A549 (cell line): ENCODE data around the gene IRF6. TPM values are rescaled to one million over a fixed set of nuclear protein-coding genes. Genes with fewer than 3 reads are reported as not detected.

ENCODE experiments used
- ATAC-seq, 2 experiments: fragments of 200-7000 bp in 1 of 2; fragments of >200 bp in 1 of 2; cut with Nextera tagmentation in 1 of 2; cut with Tn5 transposase in 1 of 2; 3 replicates each; pipeline versions ENCODE4 v1.8.0 to v1.9.1; 2018 to 2020; ENCODE audit warnings: mild to moderate bottlenecking in 1 of 2, moderate library complexity in 1 of 2
- CTCF ChIA-PET: fragments of 300-600 bp; sonication (Branson Sonifier 250); formaldehyde crosslinking; extraction: SDS; loops from one replicate; lab custom pipeline; 2021; ENCODE audit warnings: antibody characterized with exemption, inconsistent platforms; lab: Yijun Ruan, JAX
- POLR2A ChIA-PET: fragments of 350-600 bp; formaldehyde crosslinking; extraction: SDS; loops from one replicate; lab custom pipeline; 2021; ENCODE audit warnings: antibody characterized with exemption, inconsistent platforms; lab: Yijun Ruan, JAX
- DNase-seq, 2 experiments: peaks; one replicate each; pipeline versions ENCODE4 v3.0.0 to v3.0.0-alpha.2; 2011 to 2016; ENCODE audit warnings: low read depth in 1 of 2, low spot score in 1 of 2
- FAIRE-seq: peaks from 2 replicates; lab custom pipeline; 2011; peaks lifted over from hg19 to GRCh38; lab: Jason Lieb, UNC
- H3K27ac ChIP-seq, 2 experiments: fragments of >200 bp; sonication (Bioruptor Twin); formaldehyde crosslinking; 3 replicates each; pipeline ENCODE4 v1.5.1; 2016 to 2017
- H3K4me1 ChIP-seq: fragments of >200 bp; sonication (Bioruptor Twin); formaldehyde crosslinking; 3 replicates; pipeline ENCODE4 v1.6.1; 2016
- H3K4me2 ChIP-seq: fragments of >200 bp; sonication (Bioruptor Twin); formaldehyde crosslinking; 3 replicates; pipeline ENCODE4 v1.6.1; 2016
- H3K4me3 ChIP-seq: fragments of >200 bp; sonication (Bioruptor Twin); formaldehyde crosslinking; 3 replicates; pipeline ENCODE4 v1.5.1; 2016
- H3K9me3 ChIP-seq: fragments of >200 bp; sonication (Bioruptor Twin); formaldehyde crosslinking; 3 replicates; pipeline ENCODE4 v1.6.1; 2016
- CBX2 ChIP-seq: fragments of 200-600 bp; sonication (generic); IDR thresholded peaks from 2 replicates; pipeline ENCODE4 v1.6.1; 2016; ENCODE audit warnings: low read depth, mild to moderate bottlenecking, borderline replicate concordance
- CBX8 ChIP-seq: fragments of 200-600 bp; sonication (generic); IDR thresholded peaks from 2 replicates; pipeline ENCODE4 v1.6.1; 2016
- CHD2 ChIP-seq: fragments of 150-350 bp; IDR thresholded peaks from 2 replicates; pipeline ENCODE4 v1.6.1; 2014; ENCODE audit warnings: low read length; ENCODE audit not compliant: partially characterized antibody
- CHD4 ChIP-seq: fragments of 200-600 bp; sonication (generic); IDR thresholded peaks from 2 replicates; pipeline ENCODE4 v1.6.1; 2016; ENCODE audit warnings: antibody characterized with exemption, mild to moderate bottlenecking, borderline replicate concordance
- EP300 ChIP-seq, 2 experiments: fragments of >200 bp; sonication (Bioruptor Twin); formaldehyde crosslinking; IDR thresholded peaks; 2 replicates in 1 of 2; 3 replicates in 1 of 2; pipeline ENCODE4 v1.6.1; 2016 to 2017
- FOSL2 ChIP-seq, 2 experiments: fragments of 450-650 bp in 1 of 2; fragments of >200 bp in 1 of 2; sonication (Bioruptor Twin) in 1 of 2; formaldehyde crosslinking; IDR thresholded peaks; 2 replicates each; pipeline versions ENCODE4 v1.5.0 to v1.6.1; 2016 to 2020; ENCODE audit warnings: mild to moderate bottlenecking in 1 of 2, moderate library complexity in 1 of 2
- GATA3 ChIP-seq: IDR thresholded peaks from 2 replicates; pipeline ENCODE4 v1.6.1; 2012; ENCODE audit warnings: borderline replicate concordance
- HES2 ChIP-seq: fragments of >200 bp; sonication (Bioruptor Twin); formaldehyde crosslinking; IDR thresholded peaks from 2 replicates; pipeline ENCODE4 v1.6.1; 2016
- HEYL ChIP-seq: fragments of 250-450 bp; sonication (Bioruptor Pico); IDR thresholded peaks from 2 replicates; pipeline ENCODE4 v1.8.0; 2021; ENCODE audit warnings: mild to moderate bottlenecking, moderate library complexity
- JUNB ChIP-seq: fragments of >200 bp; sonication (Bioruptor Twin); formaldehyde crosslinking; IDR thresholded peaks from 2 replicates; pipeline ENCODE4 v1.6.1; 2016
- MAX ChIP-seq: IDR thresholded peaks from 2 replicates; pipeline ENCODE4 v1.6.1; 2012
- MAZ ChIP-seq: fragments of 150-350 bp; IDR thresholded peaks from 2 replicates; pipeline ENCODE4 v1.6.1; 2014; ENCODE audit warnings: antibody characterized with exemption, low read depth, low read length, borderline replicate concordance
- PBX3 ChIP-seq: IDR thresholded peaks from 2 replicates; pipeline ENCODE4 v1.6.1; 2012
- PHF8 ChIP-seq: fragments of 200-600 bp; sonication (generic); IDR thresholded peaks from 2 replicates; pipeline ENCODE4 v1.6.1; 2016; ENCODE audit warnings: low read depth, mild to moderate bottlenecking, antibody characterized with exemption, moderate library complexity, borderline replicate concordance
- POLR2A ChIP-seq: IDR thresholded peaks from 2 replicates; pipeline ENCODE4 v1.6.1; 2012; ENCODE audit warnings: mild to moderate bottlenecking, low read length
- RAD21 ChIP-seq, 2 experiments: fragments of >200 bp in 1 of 2; sonication (Bioruptor Twin) in 1 of 2; formaldehyde crosslinking in 1 of 2; IDR thresholded peaks in 1 of 2; conservative IDR thresholded peaks in 1 of 2; 2 replicates in 1 of 2; 3 replicates in 1 of 2; pipeline ENCODE4 v1.6.1; 2012 to 2018; ENCODE audit warnings: inconsistent platforms in 1 of 2
- RARB ChIP-seq: fragments of 250-450 bp; sonication (Bioruptor Pico); IDR thresholded peaks from 2 replicates; pipeline ENCODE4 v1.8.0; 2021; ENCODE audit warnings: mild to moderate bottlenecking, moderate library complexity
- RCOR1 ChIP-seq: fragments of 150-350 bp; IDR thresholded peaks from 2 replicates; pipeline ENCODE4 v1.6.1; 2014; ENCODE audit warnings: antibody characterized with exemption, low read length, low read depth
- RFX5 ChIP-seq: fragments of 450-650 bp; IDR thresholded peaks from 2 replicates; pipeline ENCODE4 v1.7.1; 2014; ENCODE audit warnings: antibody characterized with exemption, mild to moderate bottlenecking, moderate library complexity
- RNF2 ChIP-seq: fragments of 200-600 bp; sonication (generic); IDR thresholded peaks from 2 replicates; pipeline ENCODE4 v1.6.1; 2016; ENCODE audit warnings: low read depth, mild to moderate bottlenecking, antibody characterized with exemption, moderate library complexity, borderline replicate concordance
- TFCP2L1 ChIP-seq: fragments of 250-450 bp; sonication (Bioruptor Pico); IDR thresholded peaks from 2 replicates; pipeline ENCODE4 v1.5.0; 2021; ENCODE audit warnings: mild to moderate bottlenecking
- USF2 ChIP-seq: fragments of 450-650 bp; IDR thresholded peaks from 2 replicates; pipeline ENCODE4 v1.6.1; 2014; ENCODE audit warnings: antibody characterized with exemption
- ZC3H11A ChIP-seq: fragments of 450-650 bp; IDR thresholded peaks from 2 replicates; pipeline ENCODE4 v1.6.1; 2014; ENCODE audit warnings: antibody characterized with exemption, mild to moderate bottlenecking
- ZFP36 ChIP-seq: fragments of 450-650 bp; IDR thresholded peaks from 2 replicates; pipeline ENCODE4 v1.6.1; 2014; ENCODE audit warnings: borderline replicate concordance; ENCODE audit not compliant: partially characterized antibody
- ZNF302 ChIP-seq: fragments of 250-450 bp; sonication (Bioruptor Pico); IDR thresholded peaks from 2 replicates; pipeline ENCODE4 v1.9.0; 2021; ENCODE audit warnings: inconsistent platforms, mild to moderate bottlenecking, moderate library complexity
- ZSCAN20 ChIP-seq: fragments of 250-450 bp; sonication (Bioruptor Pico); IDR thresholded peaks from 2 replicates; pipeline ENCODE4 v1.8.0; 2022; ENCODE audit warnings: mild to moderate bottlenecking, moderate library complexity
- WGBS: methylation state at CpG from one replicate; pipeline ENCODE4 v1.1.6; 2017; ENCODE audit errors: missing lambda C conversion rate; 5-methylcytosine and 5-hydroxymethylcytosine counted together
- polyA plus RNA-seq, 4 experiments: library from polyadenylated mRNA; depleted of rRNA in 3 of 4; stranded (reverse); fragments of >200 nt; fragmentation: RNase III in 1 of 4; extraction: RNeasy Plus Mini Kit Qiagen cat#74134 plus additional on column Dnase treatment in 1 of 4; gene quantifications; 2 replicates in 3 of 4; 3 replicates in 1 of 4; pipeline ENCODE4 v1.2.3, GENCODE V29; 2011 to 2017

Gene IRF6
- polyA plus RNA-seq, 2 of the 4 experiments (the other 2 are of a cell fraction), result 0.08 to 0.22 TPM

- Histone ChIP-seq H3K4me1 (no peaks in the 10 kb centered on the region), H3K9me3 (no peaks in the 10 kb centered on the region), H3K27ac (no peak overlapping the region), H3K4me3 (no peak overlapping the region), H3K4me2 (no peak overlapping the region)
- DNase-seq (no peak), FAIRE-seq (no peak), ATAC-seq (no peak)
- POLR2A ChIA-PET, result no interaction called here
- 33% methylated on average over 1 of the region's 1 CpG for WGBS
- TF ChIP-seq CBX2, result no peak
- TF ChIP-seq RNF2, result no peak
- no peak for TF ChIP-seq HES2
- TF ChIP-seq TFCP2L1 (CRISPR knock-in tag), result no peak
- no peak for TF ChIP-seq RFX5
- no peak for TF ChIP-seq EP300 (IDR thresholded peaks at IDR 0.05)
- TF ChIP-seq CHD4, result no peak
- CTCF ChIA-PET, result interaction anchor here (1.2 kb wide), 1 partner anchor 21 kb away, joined by 3 read pairs; no protein-coding TSS in a partner anchor
Observed at GRCh38 chr1:209819058-209819457, 13.1 kb upstream of the IRF6 start.

- H3K4me1 ChIP-seq, result no peaks in the 10 kb centered on the region
- no peak for FAIRE-seq
- no peak for ATAC-seq
- H3K9me3 ChIP-seq, result no peaks in the 10 kb centered on the region
- ChIA-PET CTCF (interaction anchor here (2.1 to 2.4 kb wide), 2 partner anchors 8 to 10 kb away, joined by 5 to 9 read pairs; partner anchors contain the start of gene UTP25), POLR2A (no interaction called here)
- DNase-seq, result no peak
- no peak overlapping the region for H3K4me2 ChIP-seq
- no peak overlapping the region for H3K4me3 ChIP-seq
- no peak overlapping the region for H3K27ac ChIP-seq
- no peak for TF ChIP-seq ZFP36
- TF ChIP-seq EP300 (IDR thresholded peaks at IDR 0.05), result no peak
- no peak for TF ChIP-seq PBX3
- TF ChIP-seq ZSCAN20 (CRISPR knock-in tag), result no peak
- TF ChIP-seq MAZ, result no peak
- no peak for TF ChIP-seq CHD2
- no peak for TF ChIP-seq RARB (CRISPR knock-in tag)
- WGBS, result 91% methylated on average over 1 of the region's 1 CpG
Observed at GRCh38 chr1:209817691-209818090, 11.7 kb upstream of the IRF6 start.

- WGBS, result 39% methylated on average over 3 of the region's 3 CpGs
- CTCF ChIA-PET, result interaction anchor here (0.8 to 2.4 kb wide), 3 partner anchors 9 to 69 kb away, joined by 3 to 9 read pairs (median 5); partner anchors contain the start of gene UTP25
- TF ChIP-seq USF2, result no peak
- no peak for TF ChIP-seq PHF8
- no peak for TF ChIP-seq HEYL (CRISPR knock-in tag)
- TF ChIP-seq ZC3H11A, result no peak
- TF ChIP-seq RAD21 (conservative IDR thresholded peaks at IDR 0.05 in 1 of 2, IDR thresholded peaks at IDR 0.05 in 1 of 2), result no peak
- TF ChIP-seq GATA3, result no peak
- TF ChIP-seq JUNB, result no peak
- TF ChIP-seq ZSCAN20 (CRISPR knock-in tag), result no peak
- no peak for TF ChIP-seq CHD2
- TF ChIP-seq TFCP2L1 (CRISPR knock-in tag), result no peak
- TF ChIP-seq RARB (CRISPR knock-in tag), result no peak
- no peak for TF ChIP-seq CBX8
- no peak for TF ChIP-seq HES2
- no peak for TF ChIP-seq FOSL2 (IDR thresholded peaks at IDR 0.05)
- no peak for TF ChIP-seq FOSL2 (CRISPR knock-in tag; IDR thresholded peaks at IDR 0.05)
- no peak for TF ChIP-seq RCOR1
- TF ChIP-seq ZNF302 (CRISPR knock-in tag), result no peak
- TF ChIP-seq POLR2A, result no peak
- no peak for TF ChIP-seq MAX
- Histone ChIP-seq H3K4me2 (no peak overlapping the region), H3K4me1 (no peaks in the 10 kb centered on the region), H3K27ac (no peak overlapping the region), H3K9me3 (no peaks in the 10 kb centered on the region), H3K4me3 (no peak overlapping the region)
- ATAC-seq (no peak), FAIRE-seq (no peak), DNase-seq (no peak)
- POLR2A ChIA-PET, result no interaction called here
Observed at GRCh38 chr1:209816923-209817322, 11.0 kb upstream of the IRF6 start.
